ENCODE data around the gene EP400.

Gene EP400, protein sequence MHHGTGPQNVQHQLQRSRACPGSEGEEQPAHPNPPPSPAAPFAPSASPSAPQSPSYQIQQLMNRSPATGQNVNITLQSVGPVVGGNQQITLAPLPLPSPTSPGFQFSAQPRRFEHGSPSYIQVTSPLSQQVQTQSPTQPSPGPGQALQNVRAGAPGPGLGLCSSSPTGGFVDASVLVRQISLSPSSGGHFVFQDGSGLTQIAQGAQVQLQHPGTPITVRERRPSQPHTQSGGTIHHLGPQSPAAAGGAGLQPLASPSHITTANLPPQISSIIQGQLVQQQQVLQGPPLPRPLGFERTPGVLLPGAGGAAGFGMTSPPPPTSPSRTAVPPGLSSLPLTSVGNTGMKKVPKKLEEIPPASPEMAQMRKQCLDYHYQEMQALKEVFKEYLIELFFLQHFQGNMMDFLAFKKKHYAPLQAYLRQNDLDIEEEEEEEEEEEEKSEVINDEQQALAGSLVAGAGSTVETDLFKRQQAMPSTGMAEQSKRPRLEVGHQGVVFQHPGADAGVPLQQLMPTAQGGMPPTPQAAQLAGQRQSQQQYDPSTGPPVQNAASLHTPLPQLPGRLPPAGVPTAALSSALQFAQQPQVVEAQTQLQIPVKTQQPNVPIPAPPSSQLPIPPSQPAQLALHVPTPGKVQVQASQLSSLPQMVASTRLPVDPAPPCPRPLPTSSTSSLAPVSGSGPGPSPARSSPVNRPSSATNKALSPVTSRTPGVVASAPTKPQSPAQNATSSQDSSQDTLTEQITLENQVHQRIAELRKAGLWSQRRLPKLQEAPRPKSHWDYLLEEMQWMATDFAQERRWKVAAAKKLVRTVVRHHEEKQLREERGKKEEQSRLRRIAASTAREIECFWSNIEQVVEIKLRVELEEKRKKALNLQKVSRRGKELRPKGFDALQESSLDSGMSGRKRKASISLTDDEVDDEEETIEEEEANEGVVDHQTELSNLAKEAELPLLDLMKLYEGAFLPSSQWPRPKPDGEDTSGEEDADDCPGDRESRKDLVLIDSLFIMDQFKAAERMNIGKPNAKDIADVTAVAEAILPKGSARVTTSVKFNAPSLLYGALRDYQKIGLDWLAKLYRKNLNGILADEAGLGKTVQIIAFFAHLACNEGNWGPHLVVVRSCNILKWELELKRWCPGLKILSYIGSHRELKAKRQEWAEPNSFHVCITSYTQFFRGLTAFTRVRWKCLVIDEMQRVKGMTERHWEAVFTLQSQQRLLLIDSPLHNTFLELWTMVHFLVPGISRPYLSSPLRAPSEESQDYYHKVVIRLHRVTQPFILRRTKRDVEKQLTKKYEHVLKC (N-terminal part only)

DNA sequence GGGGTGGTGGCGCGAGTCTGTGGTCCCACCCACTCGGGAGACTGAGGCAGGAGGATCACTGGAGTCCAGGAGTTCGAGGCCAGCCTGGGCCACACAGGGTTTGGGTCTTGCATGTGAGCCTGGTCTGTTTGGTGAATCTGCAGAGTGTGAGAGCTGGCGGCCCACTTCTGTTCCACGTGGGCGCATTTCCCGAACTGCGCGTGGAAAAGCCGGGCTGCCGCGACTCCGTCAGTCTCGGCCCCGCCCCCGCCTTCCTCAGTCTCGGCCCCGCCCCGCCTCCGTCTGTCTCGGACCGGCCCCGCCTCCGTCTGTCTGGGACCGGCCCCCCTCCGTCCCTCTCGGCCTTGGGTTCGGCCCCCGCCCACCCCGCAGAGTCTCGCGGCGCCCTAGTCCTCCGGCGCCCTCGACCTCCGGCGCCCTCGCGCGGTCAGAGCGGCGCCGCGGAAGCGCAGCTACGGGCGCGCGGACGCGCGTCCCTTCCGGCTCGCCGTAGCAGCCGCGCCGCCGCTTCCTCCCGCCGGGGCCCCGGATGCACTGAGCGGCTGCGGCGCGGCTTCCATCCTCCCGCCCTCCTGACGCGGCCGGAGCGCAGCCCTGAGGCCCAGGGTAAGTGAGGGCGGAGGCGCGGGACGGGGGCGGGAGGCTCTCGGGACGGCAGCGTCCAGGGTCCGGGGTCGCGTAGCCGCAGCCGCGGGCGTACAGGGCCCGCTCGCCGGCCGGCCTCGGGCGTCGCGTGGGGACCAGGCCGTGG lies at the start of gene EP400:
Gene EP400, plus strand, starts transcription at position 512 of the 751 bp plus-strand sequence. CDS start 10,678 bp downstream, outside the sequence.
- DNase-seq: peak; percentile 93

DNA sequence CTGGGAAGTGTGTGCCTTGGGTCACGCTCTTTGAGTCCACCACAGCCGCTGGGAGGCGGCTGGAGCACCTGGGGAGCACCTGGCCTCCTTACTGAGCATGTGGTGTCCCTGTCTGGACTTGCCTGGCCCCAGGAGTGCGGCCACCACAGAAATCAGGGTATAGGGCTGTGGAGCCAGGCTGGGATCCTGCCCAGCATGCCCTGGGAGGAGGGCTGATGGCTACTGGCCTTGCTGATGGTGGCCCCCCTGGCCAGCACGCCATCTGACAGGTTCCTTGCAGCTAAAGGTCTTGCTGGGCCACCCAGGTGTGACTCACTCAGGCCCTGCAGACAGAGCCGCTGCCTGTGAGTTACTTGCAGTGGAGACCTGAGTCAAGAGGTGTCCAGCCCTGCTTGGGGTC lies 49.3 kb upstream of the EP400 start:
- no peak for DNase-seq

DNA sequence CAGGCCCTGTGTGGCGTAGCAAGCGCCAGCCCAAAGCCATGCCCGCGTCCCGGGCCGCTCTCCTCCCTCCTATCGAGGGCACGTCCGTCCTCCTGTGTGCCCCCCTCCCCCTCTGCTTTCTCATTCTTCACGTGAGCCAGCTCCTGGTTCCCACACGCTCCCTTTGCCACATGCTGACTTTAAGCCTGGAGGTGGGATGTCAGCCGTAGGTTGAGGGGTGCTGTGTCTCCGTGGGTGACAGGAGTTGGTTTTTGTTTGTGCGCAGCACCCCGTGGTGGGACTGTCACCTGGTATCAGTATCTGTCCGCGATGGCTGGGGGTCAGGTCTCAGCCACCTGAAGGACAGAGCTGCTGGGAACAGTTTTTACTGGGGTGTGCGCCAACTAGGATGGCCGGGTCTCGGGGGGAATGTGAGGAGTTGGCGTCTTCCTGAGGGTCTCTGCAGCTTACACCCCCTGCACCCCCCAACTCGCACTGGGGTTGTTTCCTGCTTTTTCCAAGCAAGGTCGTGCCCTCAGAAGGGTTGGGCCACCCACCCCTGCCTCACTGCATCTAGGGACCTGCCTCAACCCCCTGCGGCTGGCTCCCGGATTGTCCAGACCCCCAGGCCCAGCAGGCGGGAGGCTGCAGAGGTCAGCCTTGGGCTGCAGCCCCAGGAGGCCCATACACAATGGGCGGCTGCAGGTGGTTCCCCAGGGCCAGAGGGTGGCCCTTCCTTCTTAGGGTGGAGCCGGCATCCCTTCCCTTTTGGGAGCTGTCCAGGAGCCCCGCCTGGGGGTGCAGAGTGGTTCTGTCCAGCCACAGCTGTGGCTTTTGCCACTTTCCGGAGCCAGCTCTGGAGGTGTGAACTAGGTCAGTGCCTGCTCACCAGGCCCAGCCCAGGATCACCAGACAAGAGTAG lies 48.1 kb upstream of the EP400 start:
- no peak for DNase-seq

DNA sequence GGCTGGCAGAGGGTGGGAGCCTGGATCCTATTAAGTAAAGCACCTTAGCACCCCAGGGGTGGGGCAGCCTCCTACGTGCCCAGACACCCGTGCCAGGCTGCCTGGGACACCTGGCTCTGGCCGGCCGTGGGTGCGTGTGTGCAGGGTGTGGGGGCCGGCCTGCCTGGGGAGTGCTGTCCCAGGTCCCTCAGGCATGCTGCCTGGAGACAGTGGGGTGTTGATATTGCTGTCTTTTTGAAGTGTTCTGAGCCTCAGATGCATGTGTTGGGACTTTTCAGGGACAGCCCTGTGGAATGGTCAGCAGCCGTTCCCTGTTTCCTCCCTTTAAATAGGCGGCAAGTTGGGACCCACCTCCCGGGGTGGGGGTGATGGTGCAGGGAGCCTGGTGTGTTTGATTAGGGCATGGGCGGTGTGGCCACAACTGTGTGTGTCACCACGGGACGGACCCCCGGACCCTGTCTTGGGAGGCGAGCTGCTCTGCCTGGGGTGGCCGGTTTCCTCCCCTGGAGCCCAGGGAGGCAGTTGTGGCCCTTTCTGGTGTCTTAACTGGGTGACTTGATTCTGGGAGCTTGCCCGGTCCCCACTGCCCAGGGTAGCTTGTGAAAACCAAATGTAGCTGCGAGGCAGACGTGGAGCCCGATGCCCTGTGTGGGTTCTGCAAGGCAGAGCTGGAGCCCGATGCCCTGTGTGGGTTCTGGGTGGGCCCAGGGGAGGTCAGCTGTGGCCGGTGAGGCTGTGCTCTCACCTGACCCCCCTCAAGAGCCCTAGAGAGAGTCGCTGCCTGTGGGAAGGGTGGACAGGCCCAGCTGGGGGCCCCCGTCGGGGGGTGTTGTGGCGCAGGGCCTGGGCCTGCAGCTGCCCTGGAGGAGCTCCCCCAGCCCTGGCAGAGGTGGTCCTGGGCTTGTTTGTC lies 47.2 kb upstream of the EP400 start:
- no peak for DNase-seq

DNA sequence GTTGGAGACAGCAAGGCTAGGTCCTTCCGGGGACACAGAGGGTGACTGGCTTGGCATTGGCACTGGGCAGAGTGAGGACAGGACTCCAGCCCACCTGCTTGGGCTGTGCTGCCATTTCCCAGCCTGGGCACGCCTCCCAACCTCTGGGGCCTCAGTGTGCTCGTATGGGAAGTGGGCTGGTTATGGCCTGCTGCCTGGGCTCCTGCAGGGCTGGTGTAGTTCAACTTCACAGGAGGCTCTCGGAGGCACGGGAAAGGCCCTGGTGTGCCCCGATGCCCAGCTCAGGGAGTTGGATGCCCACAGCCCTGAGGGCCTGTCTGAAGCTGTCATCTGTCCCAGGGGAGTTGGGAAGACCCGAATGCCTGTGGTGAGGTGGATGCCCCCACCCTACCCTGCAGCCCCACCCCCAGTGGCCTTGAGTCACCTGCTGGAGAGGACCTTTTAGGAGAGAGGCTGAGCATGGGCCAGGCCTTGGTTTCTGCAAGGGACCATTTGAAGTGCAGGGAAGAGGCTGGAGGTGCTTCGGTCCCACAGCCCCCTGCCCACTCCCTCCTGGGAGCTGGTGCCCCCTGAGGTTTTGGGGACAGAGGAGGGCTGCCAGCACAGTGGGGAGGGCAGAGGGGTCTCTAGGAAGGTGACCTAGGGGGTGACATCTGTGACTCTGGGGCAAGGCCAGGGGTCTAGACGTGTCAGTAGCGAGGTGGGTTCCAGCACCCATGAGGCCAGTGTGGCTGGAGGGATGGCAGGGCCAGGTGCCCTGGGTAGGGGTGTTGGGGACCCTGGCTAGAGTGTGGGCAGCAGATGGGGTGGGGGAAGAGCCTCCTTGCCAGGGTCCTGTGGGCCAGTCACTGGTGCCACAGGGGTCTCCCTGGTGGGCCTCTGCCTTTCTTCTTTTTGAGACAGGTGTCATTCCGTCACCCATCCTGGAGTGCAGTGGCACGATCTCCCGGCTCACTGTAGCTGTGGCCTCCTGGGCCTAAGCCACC lies 46.2 kb upstream of the EP400 start:
- no peak for DNase-seq

DNA sequence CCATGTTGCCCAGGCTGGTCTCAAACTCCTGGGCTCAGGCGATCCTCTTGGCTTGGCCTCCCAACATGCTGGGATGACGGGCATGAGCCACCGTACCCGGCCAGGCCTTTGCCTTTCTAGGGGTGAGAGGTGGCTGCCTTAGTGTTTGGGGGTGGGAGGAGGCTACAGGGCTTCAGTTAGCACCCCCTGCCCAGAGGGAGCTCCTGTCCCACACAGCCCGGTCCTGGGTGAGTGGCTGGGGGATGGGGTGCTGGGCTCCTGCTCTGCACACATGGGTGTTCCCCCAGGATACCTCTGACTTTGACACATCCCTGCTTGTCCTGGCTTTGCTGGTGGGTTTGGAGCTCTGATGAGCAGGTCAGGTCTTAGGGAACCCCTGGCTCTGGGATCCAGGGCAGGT lies 45.4 kb upstream of the EP400 start:
- DNase-seq: no peak

DNA sequence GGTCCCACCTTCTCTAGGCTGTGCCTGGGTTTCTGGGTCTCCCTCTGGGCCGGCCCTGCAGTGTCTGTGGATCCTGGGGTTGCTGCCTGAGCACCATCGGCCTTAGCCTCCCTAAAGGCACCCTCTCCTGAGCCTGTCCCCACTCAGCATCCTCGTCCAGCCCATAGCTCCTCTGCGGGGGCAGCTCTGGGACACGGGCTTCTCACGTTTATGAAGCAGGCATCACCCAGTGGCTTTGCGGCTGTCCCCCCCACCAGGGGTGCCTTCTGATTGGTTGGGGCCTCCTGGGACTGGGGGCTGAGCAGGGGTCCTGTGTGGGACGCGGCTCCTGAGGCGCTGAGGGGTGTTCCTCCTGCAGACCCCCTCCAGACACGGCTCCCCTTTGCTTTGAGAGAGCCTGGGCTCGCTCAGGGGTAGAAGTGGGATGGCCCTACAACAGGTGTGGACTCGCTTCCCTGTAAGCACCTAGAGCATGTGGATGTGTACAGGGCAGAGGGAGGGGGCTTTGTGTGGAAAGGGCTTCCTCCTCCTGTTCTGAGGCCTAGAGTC lies 44.6 kb upstream of the EP400 start:
- DNase-seq: no peak

DNA sequence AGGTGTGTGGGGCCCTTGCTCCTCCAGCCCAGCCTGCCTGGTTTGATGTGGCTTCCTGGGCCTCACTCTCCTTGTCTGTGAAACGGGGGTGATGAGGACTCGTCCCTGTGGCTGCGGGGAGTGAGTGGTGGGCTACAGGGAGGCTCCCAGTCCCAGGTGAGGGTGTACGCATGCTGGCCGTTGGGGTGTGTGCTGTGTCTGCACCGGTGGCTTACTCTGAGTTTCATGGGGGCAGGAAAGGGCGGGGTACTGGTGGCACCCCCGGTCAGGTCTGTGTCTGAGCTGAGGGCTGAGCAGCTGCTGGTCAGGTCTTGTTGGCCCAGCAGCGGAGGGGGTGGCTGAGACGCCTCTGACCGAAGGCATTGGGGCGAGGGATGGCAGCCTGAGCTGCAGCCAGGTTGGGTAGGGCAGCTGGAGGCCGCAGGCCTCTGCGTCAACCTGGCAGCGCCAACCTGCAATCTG lies 44.1 kb upstream of the EP400 start:
- DNase-seq: no peak

DNA sequence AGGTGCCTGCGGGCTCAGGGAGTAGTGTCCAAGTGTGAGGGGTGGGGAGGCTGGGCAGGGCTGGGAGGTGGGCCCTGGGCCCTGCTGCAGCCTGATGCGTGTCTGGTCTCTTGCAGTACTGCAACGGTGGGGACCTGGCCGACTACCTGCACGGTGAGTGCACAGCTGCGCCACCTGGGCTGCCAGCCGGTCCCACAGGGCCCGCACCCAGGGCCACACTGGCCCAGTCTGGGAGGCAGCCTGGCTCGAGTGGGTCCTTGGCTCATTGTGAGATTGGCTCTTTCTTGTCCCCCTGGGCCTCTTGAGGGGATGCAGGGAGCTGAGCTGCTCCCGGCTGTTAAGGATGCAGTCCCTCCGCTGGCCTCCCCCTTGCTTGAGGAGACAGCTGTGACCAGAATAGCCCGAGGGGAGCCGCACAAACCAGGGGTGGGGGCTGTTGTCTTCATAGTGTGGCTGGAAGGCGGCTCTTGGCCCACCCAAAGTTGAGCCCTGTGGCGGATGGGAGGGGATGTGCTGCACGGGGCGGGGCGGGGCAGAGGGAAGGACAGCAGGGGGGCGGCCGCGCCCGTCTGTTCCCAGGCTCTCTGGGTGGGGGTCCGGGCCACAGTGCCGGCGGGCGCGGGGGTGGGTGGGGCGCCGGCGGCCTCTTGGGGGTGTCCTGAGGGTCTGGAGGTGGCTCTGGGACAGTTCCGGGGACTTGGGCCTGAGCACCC lies 42.2 kb upstream of the EP400 start:
- no peak for DNase-seq

DNA sequence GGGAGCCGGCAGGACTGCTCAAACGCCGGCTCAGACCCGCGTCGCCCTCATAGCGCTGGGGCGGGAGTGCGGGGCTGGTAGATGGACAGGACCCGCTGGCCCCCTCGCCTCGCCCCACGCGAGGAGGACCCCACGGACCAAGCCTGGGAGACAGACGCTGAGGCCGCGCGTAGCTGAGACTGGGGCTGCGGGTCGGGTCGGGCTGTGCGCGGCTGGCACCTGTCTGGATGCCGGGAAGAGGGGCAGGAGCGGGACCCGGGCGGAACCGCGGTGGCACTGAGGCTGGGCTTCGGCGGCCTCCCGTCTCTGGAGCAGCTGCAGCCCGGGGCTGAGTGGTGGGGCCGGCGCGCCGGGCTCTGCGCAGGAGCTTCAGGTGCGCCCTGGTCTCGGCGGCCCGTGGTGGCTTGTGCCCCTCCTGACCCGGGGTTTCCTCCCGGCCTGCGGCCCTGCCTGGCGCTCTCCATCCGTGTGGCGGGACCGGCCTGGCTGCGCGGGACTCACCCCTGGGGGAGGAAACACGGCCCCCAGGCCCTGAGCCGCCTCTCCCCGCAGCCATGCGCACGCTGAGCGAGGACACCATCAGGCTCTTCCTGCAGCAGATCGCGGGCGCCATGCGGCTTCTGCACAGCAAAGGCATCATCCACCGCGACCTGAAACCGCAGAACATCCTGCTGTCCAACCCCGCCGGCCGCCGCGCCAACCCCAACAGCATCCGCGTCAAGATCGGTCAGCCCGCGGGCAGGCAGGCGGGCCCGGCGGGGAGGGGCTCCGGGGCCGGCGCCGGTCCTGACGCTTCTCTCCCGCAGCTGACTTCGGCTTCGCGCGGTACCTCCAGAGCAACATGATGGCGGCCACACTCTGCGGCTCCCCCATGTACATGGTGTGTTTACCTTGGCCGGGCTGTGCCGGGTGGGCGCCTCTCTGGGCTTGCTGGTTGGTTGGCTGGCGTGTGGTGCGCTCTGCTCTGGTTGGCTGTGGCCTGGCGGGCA lies 41.4 kb upstream of the EP400 start:
- no peak for DNase-seq

DNA sequence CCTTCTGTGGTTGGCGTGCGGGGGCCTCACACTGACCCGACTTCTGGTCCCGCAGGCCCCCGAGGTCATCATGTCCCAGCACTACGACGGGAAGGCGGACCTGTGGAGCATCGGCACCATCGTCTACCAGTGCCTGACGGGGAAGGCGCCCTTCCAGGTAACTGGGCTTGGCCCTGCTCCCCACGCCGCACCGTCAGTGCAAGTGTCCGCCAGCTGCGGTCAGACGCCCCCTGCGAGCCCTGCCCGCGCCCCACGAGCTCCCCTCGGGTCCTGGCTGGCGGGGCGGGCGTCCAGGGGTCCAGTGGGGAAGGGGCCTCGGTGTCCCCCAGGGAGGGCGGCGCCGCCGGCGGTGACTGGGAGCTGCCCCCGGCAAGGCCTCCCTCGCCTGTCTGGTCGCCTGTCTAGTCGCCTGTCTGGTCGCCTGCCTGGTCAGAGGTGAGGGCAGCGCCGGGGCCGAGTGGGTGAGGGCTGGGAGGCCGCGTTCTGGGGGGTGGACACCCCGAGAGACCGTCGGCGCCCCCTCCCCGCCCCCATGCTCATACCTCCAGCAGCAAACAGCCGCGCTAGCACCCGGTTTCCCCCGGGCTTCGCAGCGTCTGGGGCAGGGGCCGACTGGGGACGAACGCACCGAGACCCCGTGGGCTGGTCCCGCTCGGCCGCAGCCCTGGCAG lies 40.5 kb upstream of the EP400 start:
- DNase-seq: no peak

DNA sequence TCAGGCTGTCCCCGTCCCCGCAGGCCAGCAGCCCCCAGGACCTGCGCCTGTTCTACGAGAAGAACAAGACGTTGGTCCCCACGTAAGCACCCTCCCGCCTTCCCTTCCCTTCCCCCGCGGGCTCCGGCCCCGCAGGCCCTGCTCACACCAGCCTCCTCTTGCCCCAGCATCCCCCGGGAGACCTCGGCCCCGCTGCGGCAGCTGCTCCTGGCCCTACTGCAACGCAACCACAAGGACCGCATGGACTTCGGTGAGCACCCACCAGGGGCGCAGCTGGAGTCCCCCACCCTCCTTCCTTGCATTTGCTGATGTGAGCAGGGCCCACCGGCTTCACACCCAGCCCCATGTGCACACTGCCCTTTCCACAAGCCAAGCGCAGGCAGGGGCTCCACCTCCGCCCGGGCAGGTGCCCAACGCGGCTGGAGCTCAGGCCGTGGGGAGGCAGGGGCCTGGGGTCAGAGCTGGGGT lies 40.0 kb upstream of the EP400 start:
- no peak for DNase-seq

DNA sequence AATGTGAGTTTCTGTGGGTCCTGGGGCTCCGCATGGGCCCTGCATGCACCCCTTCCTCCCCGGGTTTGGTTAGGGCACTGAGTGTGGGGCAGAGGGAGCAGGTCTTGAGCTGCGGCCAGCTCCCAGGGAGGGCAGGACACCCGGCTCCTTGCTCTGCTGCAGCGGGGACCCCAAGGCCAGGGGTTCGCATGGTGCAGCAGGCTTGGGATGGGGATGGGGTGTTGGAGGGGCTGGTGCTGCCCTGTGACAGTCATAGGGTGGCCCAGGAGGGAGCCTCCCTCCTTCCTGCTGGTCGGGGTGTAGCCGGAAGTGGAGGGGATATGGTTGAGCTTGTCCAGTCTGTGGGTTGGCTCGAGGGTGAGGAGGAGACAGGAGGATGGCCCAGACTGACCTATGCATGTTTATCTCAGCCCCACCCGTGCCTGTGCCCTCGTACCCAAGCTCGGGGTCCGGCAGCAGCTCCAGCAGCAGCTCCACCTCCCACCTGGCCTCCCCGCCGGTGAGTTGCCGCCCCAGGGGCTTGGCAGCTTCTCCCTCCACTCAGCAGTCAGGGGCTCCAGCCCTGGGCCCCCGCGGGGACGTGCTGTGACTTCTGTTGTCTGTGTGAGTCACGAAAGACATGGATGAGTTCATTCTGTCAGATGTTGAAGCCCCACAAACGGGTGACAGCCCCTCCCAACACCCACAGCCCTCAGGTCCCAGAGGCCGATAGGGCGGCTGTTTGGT lies 39.3 kb upstream of the EP400 start:
- DNase-seq: no peak

DNA sequence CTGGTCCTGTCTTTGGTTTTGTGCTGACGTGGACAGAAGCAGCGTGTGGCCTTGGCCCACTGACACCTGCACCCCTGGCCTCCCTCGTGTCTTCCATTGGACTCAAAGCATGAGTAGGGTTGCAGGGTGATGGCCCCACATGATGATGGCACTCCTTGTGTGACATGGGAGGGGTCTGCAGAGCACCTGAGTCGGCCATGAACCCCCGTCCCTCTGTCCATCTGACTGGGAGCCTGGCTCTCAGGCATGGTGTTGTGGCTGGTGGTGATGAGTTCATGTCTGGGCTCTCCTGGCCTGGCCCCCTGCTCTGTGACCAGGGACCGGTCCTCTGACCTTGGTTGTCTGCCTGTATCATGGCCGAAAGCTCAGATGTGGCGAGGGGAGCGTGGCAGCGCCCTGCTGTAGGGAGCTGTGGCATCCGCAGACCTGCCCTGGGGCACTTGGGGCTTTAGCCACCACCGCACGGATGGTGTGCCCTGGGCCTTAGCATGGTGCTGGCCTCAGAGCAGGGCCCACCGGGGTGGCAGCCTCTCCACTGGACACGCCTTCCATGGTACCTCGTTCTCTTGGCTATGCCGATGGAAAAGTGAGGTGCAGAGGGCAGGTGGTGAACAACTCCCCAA lies 38.6 kb upstream of the EP400 start:
- DNase-seq: no peak

Data from stimulated activated CD4-positive, alpha-beta T cell treated with anti-CD3 and anti-CD28 coated beads, Interleukin-4, amount 100 ng/mL, for 24 hours (primary cell).